Caco-2 (cell line): ENCODE measurements around the gene SLC44A1. TPM values are rescaled to one million over a fixed set of nuclear protein-coding genes. Genes with fewer than 3 reads are reported as not detected.

Experiments used
- BruUV-seq: library from RNA; stranded (reverse); fragments of 400-500 nt; replicated peaks from 2 replicates; lab custom pipeline; 2021; lab: Mats Ljungman, UMichigan
- CTCF ChIA-PET: fragments of 300-600 bp; sonication (Branson Sonifier 250); formaldehyde crosslinking; loops from one replicate; lab custom pipeline; 2022; ENCODE audit warnings: antibody characterized with exemption; lab: Charles Lee
- POLR2A ChIA-PET: fragments of 300-600 bp; sonication (Branson Sonifier 250); formaldehyde crosslinking; loops from one replicate; lab custom pipeline; 2022; ENCODE audit warnings: antibody characterized with exemption; lab: Charles Lee
- DNase-seq, 2 experiments: peaks; one replicate each; pipeline versions ENCODE4 v3.0.0 to v3.0.0-alpha.2; 2020 to 2022
- H3K27me3 ChIP-seq: replicated peaks from 2 replicates; pipeline ENCODE4 v1.6.0; 2011; ENCODE audit warnings: low read length; ENCODE audit not compliant: control insufficient read depth, insufficient read depth
- H3K36me3 ChIP-seq: 2 replicates; pipeline ENCODE4 v1.5.1; 2011; ENCODE audit warnings: low read length; ENCODE audit not compliant: control insufficient read depth, insufficient read depth
- H3K4me1 ChIP-seq: fragments of 250-450 bp; sonication (Bioruptor Pico); 2 replicates; pipeline ENCODE4 v1.5.1; 2020; ENCODE audit warnings: mild to moderate bottlenecking
- H3K4me3 ChIP-seq: 2 replicates; pipeline ENCODE4 v1.5.1; 2011; ENCODE audit warnings: low read depth, mild to moderate bottlenecking, control low read depth, low read length
- H3K9me3 ChIP-seq: fragments of 250-450 bp; sonication (Bioruptor Pico); 2 replicates; pipeline ENCODE4 v1.5.1; 2020; ENCODE audit warnings: mild to moderate bottlenecking, moderate library complexity
- H3K27ac Mint-ChIP-seq: one replicate; pipeline ENCODE4 v1.8.0; 2022; ENCODE audit warnings: mixed read lengths; ENCODE audit not compliant: unreplicated experiment
- H3K27me3 Mint-ChIP-seq: one replicate; pipeline ENCODE4 v1.8.0; 2022; ENCODE audit warnings: mixed read lengths; ENCODE audit not compliant: insufficient read depth, unreplicated experiment
- H3K36me3 Mint-ChIP-seq: one replicate; pipeline ENCODE4 v1.8.0; 2022; ENCODE audit warnings: mild to moderate bottlenecking, mixed read lengths; ENCODE audit not compliant: insufficient read depth, unreplicated experiment
- H3K4me1 Mint-ChIP-seq: one replicate; pipeline ENCODE4 v1.8.0; 2022; ENCODE audit warnings: low read depth, mixed read lengths; ENCODE audit not compliant: unreplicated experiment
- H3K4me3 Mint-ChIP-seq: one replicate; pipeline ENCODE4 v1.8.0; 2022; ENCODE audit warnings: mild to moderate bottlenecking, moderate library complexity, mixed read lengths; ENCODE audit not compliant: unreplicated experiment
- H3K9me3 Mint-ChIP-seq: one replicate; pipeline ENCODE4 v1.8.0; 2022; ENCODE audit warnings: mixed read lengths; ENCODE audit not compliant: unreplicated experiment
- intact Hi-C: fragments of 100-400 bp; cut with micrococcal nuclease; formaldehyde crosslinking; loops from one replicate; pipeline ENCODE4 v1.10.0; 2022; ENCODE audit not compliant: unreplicated experiment
- total RNA-seq: library from RNA; stranded (reverse); gene quantifications from 2 replicates; pipeline ENCODE4 v1.2.3, GENCODE V29; 2022
- TF ChIP-seq, protein P1 (sequence below), 2 experiments: fragments of 200-600 bp in 1 of 2; IDR thresholded peaks; 1 replicate in 1 of 2; 2 replicates in 1 of 2; pipeline versions ENCODE4 v1.5.1 to v1.8.0; 2011 to 2022; ENCODE audit warnings: antibody characterized with exemption in 1 of 2, control low read depth in 1 of 2, inconsistent platforms in 1 of 2, low read depth in 1 of 2, low read length in 1 of 2, mild to moderate bottlenecking in 1 of 2, moderate library complexity in 1 of 2; ENCODE audit not compliant: insufficient read depth in 1 of 2, severe bottlenecking in 1 of 2, unreplicated experiment in 1 of 2

SLC44A1 gene
- total RNA-seq, 1 experiment from 2014 or later: 45.8 TPM

DNA sequence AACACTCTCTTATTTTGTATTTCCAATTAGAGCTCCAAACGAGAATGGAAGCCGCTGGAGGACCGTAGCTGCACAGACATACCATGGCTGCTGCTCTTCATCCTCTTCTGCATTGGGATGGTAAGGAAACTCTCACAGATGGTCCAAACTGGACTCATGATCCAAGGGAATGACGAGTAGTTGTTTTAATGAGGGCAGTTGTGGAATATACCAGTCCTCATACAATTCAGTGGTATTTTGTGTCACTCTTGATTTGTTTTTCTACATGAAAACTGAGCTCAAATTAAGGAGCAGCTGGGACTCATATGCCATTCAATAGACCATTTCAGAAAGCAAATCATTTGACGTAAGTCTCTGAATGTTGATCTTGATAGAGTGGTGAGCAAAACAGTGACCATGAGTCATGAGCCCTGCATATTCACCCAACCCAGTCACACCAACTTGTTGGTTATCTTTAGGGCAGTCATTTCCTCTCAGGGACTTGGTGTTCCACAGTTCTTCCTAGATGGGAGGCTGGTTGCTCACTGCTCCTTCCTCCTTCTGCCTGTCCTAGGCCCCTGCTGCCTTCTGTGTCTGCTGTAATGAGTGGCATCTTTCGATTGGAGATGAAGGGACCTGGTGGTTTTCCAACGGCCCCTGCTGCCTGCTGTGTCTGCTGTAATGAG lies 54.9 kb downstream of the SLC44A1 start:
- no peak overlapping the region for H3K4me3 ChIP-seq
- H3K4me3 Mint-ChIP-seq: no peak overlapping the region
- H3K9me3 Mint-ChIP-seq: no peaks in the 10 kb centered on the region
- no peaks in the 10 kb centered on the region for H3K27me3 Mint-ChIP-seq
- CTCF ChIA-PET: no interaction called here
- H3K36me3 ChIP-seq: no peaks in the 10 kb centered on the region; the same call in 1 of the 2 replicates
- no peak overlapping the region for H3K27ac Mint-ChIP-seq
- intact Hi-C loops: loop anchor here (5.0 kb wide), 1 partner anchor 52 kb away; no protein-coding TSS in a partner anchor
- H3K9me3 ChIP-seq: no peaks in the 10 kb centered on the region
- H3K36me3 Mint-ChIP-seq: no peaks in the 10 kb centered on the region
- DNase-seq: no peak
- H3K27me3 ChIP-seq: no peaks in the 10 kb centered on the region
- no TSS peak for BruUV-seq
- POLR2A ChIA-PET: no interaction called here
- peaks cover 19% of the 10 kb centered on the region for H3K4me1 ChIP-seq
- H3K4me1 Mint-ChIP-seq: peaks cover 15% of the 10 kb centered on the region
- TF ChIP-seq, protein P1, sequence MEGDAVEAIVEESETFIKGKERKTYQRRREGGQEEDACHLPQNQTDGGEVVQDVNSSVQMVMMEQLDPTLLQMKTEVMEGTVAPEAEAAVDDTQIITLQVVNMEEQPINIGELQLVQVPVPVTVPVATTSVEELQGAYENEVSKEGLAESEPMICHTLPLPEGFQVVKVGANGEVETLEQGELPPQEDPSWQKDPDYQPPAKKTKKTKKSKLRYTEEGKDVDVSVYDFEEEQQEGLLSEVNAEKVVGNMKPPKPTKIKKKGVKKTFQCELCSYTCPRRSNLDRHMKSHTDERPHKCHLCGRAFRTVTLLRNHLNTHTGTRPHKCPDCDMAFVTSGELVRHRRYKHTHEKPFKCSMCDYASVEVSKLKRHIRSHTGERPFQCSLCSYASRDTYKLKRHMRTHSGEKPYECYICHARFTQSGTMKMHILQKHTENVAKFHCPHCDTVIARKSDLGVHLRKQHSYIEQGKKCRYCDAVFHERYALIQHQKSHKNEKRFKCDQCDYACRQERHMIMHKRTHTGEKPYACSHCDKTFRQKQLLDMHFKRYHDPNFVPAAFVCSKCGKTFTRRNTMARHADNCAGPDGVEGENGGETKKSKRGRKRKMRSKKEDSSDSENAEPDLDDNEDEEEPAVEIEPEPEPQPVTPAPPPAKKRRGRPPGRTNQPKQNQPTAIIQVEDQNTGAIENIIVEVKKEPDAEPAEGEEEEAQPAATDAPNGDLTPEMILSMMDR (IDR thresholded peaks at IDR 0.05; ENCODE audit: insufficient read depth in 1 of 2, low read depth in 1 of 2, low read length in 1 of 2, severe bottlenecking in 1 of 2, unreplicated experiment in 1 of 2): no peak

DNA sequence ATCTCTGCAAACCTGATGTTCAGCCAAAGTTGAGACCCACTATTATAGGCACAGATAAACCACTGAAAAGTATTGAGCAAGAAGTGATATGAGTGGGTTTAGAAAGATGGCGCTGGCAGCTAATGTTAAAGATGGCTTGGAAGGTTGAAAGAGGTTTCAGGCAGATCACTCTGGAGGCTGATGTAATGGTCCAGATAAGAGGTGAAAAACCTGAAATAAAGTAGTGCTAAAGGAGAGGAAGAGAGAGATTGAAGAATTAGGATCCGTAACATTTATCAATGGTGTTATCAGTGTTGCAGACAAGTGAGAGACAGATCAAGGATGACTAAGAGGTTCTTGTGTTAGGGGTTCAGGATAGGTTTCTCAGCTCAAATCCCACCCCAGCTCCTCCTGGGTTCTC lies 58.3 kb downstream of the SLC44A1 start:
- H3K36me3 Mint-ChIP-seq: no peaks in the 10 kb centered on the region
- intact Hi-C loops: no loop called here
- H3K4me1 Mint-ChIP-seq: peaks cover 4% of the 10 kb centered on the region
- H3K4me3 Mint-ChIP-seq: no peak overlapping the region
- Histone ChIP-seq H3K36me3 (no peaks in the 10 kb centered on the region), H3K4me1 (peaks cover 2% of the 10 kb centered on the region), H3K27me3 (no peaks in the 10 kb centered on the region), H3K4me3 (no peak overlapping the region), H3K9me3 (no peaks in the 10 kb centered on the region)
- TF ChIP-seq, protein P1 (IDR thresholded peaks at IDR 0.05; ENCODE audit: insufficient read depth in 1 of 2, low read depth in 1 of 2, low read length in 1 of 2, severe bottlenecking in 1 of 2, unreplicated experiment in 1 of 2): no peak
- no peak overlapping the region for H3K27ac Mint-ChIP-seq
- no TSS peak for BruUV-seq
- no peaks in the 10 kb centered on the region for H3K9me3 Mint-ChIP-seq
- no peaks in the 10 kb centered on the region for H3K27me3 Mint-ChIP-seq
- CTCF ChIA-PET: no interaction called here
- POLR2A ChIA-PET: no interaction called here
- DNase-seq: no peak

DNA sequence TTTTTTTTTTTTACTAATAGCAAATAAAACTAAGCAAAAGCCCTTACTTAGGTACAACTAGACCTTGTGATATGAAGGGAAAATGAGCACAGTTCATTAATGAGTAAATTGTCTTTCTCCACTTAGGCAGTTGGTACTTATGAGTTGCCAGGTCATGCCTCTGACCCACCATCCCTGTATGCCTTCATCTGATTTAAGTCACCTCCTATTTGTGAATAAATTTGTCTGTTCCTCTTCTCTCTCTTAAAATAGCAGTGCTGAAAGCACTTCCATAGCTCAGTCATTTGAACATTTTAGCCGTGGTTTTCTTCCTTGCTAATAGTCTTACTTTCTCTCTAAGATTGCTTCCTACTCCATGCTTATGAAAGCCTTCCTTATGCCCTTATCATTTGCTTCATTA lies 61.4 kb downstream of the SLC44A1 start:
- Mint-ChIP-seq H3K4me1 (peaks cover 6% of the 10 kb centered on the region), H3K36me3 (no peaks in the 10 kb centered on the region), H3K4me3 (no peak overlapping the region), H3K27ac (no peak overlapping the region), H3K27me3 (no peaks in the 10 kb centered on the region), H3K9me3 (no peaks in the 10 kb centered on the region)
- TF ChIP-seq, protein P1 (IDR thresholded peaks at IDR 0.05; ENCODE audit: insufficient read depth in 1 of 2, low read depth in 1 of 2, low read length in 1 of 2, severe bottlenecking in 1 of 2, unreplicated experiment in 1 of 2): no peak
- H3K36me3 ChIP-seq: no peaks in the 10 kb centered on the region
- H3K27me3 ChIP-seq: no peaks in the 10 kb centered on the region
- no peak for DNase-seq
- ChIA-PET POLR2A (no interaction called here), CTCF (no interaction called here)
- H3K4me3 ChIP-seq: no peak overlapping the region
- intact Hi-C loops: no loop called here
- 0 out of 2 replicates have a peak, but pooled peaks cover 4% of the 10 kb centered on the region for H3K4me1 ChIP-seq
- BruUV-seq: no TSS peak
- no peaks in the 10 kb centered on the region for H3K9me3 ChIP-seq
